HG02943 (cell line): ENCODE data around the gene EPHX1.

Experiments
- ATAC-seq: cut with Tn5 transposase; IDR thresholded peaks from one replicate; pipeline ENCODE4 v1.9.1; 2021; ENCODE audit warnings: mild to moderate bottlenecking, low read depth, moderate library complexity; ENCODE audit not compliant: unreplicated experiment

EPHX1 gene

GRCh38 chr1:225840223-225840610 lies 30.3 kb downstream of the EPHX1 start:
- ATAC-seq: no peak

GRCh38 chr1:225840713-225841112 lies 30.8 kb downstream of the EPHX1 start:
- no peak for ATAC-seq

GRCh38 chr1:225842074-225842473 lies 32.1 kb downstream of the EPHX1 start:
- ATAC-seq: no peak

- no peak for ATAC-seq
Observed at GRCh38 chr1:225842788-225843425, 33.0 kb downstream of the EPHX1 start.

GRCh38 chr1:225843426-225843795 lies 33.5 kb downstream of the EPHX1 start:
- ATAC-seq: no peak

- ATAC-seq: no peak
Observed at GRCh38 chr1:225844236-225845061, 34.5 kb downstream of the EPHX1 start.

- ATAC-seq: no peak
Observed at GRCh38 chr1:225845097-225845496, 35.2 kb downstream of the EPHX1 start.

GRCh38 chr1:225845571-225846259 lies 35.8 kb downstream of the EPHX1 start:
- no peak for ATAC-seq

GRCh38 chr1:225846331-225847310 lies 36.7 kb downstream of the EPHX1 start:
- no peak for ATAC-seq

- peak; percentile 7 for ATAC-seq
Observed at GRCh38 chr1:225847610-225848009, 37.7 kb downstream of the EPHX1 start.

- peak; percentile 58 for ATAC-seq
Observed at GRCh38 chr1:225848030-225848955, 38.4 kb downstream of the EPHX1 start.

- no peak for ATAC-seq
Observed at GRCh38 chr1:225849925-225850324, 40.0 kb downstream of the EPHX1 start.

GRCh38 chr1:225850370-225850769 lies 40.4 kb downstream of the EPHX1 start:
- no peak for ATAC-seq

GRCh38 chr1:225851805-225852204 lies 41.9 kb downstream of the EPHX1 start:
- ATAC-seq: no peak

- no peak for ATAC-seq
Observed at GRCh38 chr1:225852413-225853124, 42.6 kb downstream of the EPHX1 start.

- ATAC-seq: no peak
Observed at GRCh38 chr1:225853441-225853840, 43.5 kb downstream of the EPHX1 start.

- ATAC-seq: no peak
Observed at GRCh38 chr1:225855503-225856300, 45.8 kb downstream of the EPHX1 start.

- ATAC-seq: no peak
Observed at GRCh38 chr1:225857256-225857655, 47.3 kb downstream of the EPHX1 start.
